Measurements from ENCODE around the gene LRRC8C. TPM values are rescaled to one million over a fixed set of nuclear protein-coding genes. Genes with fewer than 3 reads are reported as not detected.

LRRC8C gene
- total and polyA plus RNA-seq, 2 experiments from 2014 or later: 0.89 to 3.9 TPM

DNA sequence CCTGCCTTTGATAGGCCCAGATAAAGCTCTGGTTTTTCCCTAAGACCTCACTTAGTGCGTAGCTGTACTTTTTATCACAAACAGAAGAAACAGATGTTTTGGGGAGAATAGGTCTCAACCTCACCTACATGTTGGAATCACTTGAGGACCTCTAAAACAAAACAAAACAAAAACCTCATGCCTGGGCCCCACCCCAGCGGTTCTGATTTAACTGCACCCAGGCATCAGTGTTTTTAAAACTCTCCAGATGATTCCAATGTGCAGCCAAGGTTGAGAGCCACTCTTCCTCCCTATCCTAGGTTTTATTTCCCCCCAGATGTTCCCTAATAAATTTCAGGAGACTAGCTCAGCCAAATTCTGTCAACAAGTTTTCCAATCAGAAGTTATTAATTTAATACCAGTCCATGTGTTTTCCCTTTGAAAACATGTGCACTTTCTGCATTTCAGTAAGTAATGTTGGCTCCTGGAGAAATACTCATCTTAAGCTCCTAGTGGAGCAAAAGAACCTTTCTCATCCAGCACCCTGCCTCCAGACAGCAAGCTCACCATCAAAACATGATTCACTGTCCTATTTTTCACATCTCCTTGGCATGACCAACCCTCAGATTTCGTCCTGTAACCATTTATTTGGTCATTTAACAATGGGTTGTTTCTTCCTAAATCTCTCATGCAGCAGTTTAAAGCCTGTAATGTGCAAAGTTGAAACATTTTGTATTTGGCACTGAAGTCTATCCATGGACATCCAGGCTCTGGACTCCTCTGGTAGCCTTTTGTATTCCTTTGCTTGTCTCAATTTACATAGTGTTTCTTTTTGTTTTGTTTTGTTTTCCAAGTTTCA lies 27.5 kb downstream of the LRRC8C start:
- Histone ChIP-seq H3K36me3 (ENCODE audit: insufficient read depth) (no peaks in the 10 kb centered on the region), H3K9me2 (ENCODE audit: insufficient read depth) (no peaks in the 10 kb centered on the region), H4K20me1 (replicated peaks; ENCODE audit: insufficient read depth) (no peaks in the 10 kb centered on the region), H3K79me2 (replicated peaks; ENCODE audit: insufficient read depth) (no peaks in the 10 kb centered on the region), H3K27me3 (ENCODE audit: insufficient read depth) (no peaks in the 10 kb centered on the region), H3K4me1 (ENCODE audit: insufficient read depth) (no peaks in the 10 kb centered on the region), H3K4me3 (no peak overlapping the region), H3K4me2 (no peak overlapping the region), H2AFZ (no peak overlapping the region), H3F3A (replicated peaks; ENCODE audit: low read depth) (no peaks in the 10 kb centered on the region), H3K27ac (ENCODE audit: low read depth) (no peak overlapping the region)
- Mint-ChIP-seq H3K9me3 (peaks cover 14% of the 10 kb centered on the region; the same call in 2 of the 3 replicates), H3K4me3 (no peak overlapping the region), H3K4me1 (no peaks in the 10 kb centered on the region), H3K27ac (no peak overlapping the region), H3K36me3 (ENCODE audit: low read depth) (peaks cover 3% of the 10 kb centered on the region; the same call in 1 of the 3 replicates), H3K27me3 (ENCODE audit: insufficient read depth, low read depth, poor library complexity) (no peaks in the 10 kb centered on the region)
- ATAC-seq (no peak), DNase-seq (ENCODE audit: low spot score) (no peak)
- TF ChIP-seq CREB1 (CRISPR knock-in tag; IDR thresholded peaks at IDR 0.05; ENCODE audit: low read depth): no peak
- no peak for TF ChIP-seq POLR2AphosphoS5 (IDR thresholded peaks at IDR 0.05; ENCODE audit: low read depth)
- TF ChIP-seq, protein P1, sequence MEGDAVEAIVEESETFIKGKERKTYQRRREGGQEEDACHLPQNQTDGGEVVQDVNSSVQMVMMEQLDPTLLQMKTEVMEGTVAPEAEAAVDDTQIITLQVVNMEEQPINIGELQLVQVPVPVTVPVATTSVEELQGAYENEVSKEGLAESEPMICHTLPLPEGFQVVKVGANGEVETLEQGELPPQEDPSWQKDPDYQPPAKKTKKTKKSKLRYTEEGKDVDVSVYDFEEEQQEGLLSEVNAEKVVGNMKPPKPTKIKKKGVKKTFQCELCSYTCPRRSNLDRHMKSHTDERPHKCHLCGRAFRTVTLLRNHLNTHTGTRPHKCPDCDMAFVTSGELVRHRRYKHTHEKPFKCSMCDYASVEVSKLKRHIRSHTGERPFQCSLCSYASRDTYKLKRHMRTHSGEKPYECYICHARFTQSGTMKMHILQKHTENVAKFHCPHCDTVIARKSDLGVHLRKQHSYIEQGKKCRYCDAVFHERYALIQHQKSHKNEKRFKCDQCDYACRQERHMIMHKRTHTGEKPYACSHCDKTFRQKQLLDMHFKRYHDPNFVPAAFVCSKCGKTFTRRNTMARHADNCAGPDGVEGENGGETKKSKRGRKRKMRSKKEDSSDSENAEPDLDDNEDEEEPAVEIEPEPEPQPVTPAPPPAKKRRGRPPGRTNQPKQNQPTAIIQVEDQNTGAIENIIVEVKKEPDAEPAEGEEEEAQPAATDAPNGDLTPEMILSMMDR (conservative IDR thresholded peaks at IDR 0.05; ENCODE audit: low read depth in 2 of 2): no peak
- no peak for TF ChIP-seq STAT1 (IDR thresholded peaks at IDR 0.05; ENCODE audit: unreplicated experiment)
- no peak for TF ChIP-seq ZNF114 (CRISPR knock-in tag; IDR thresholded peaks at IDR 0.05)
- TF ChIP-seq, protein P2, sequence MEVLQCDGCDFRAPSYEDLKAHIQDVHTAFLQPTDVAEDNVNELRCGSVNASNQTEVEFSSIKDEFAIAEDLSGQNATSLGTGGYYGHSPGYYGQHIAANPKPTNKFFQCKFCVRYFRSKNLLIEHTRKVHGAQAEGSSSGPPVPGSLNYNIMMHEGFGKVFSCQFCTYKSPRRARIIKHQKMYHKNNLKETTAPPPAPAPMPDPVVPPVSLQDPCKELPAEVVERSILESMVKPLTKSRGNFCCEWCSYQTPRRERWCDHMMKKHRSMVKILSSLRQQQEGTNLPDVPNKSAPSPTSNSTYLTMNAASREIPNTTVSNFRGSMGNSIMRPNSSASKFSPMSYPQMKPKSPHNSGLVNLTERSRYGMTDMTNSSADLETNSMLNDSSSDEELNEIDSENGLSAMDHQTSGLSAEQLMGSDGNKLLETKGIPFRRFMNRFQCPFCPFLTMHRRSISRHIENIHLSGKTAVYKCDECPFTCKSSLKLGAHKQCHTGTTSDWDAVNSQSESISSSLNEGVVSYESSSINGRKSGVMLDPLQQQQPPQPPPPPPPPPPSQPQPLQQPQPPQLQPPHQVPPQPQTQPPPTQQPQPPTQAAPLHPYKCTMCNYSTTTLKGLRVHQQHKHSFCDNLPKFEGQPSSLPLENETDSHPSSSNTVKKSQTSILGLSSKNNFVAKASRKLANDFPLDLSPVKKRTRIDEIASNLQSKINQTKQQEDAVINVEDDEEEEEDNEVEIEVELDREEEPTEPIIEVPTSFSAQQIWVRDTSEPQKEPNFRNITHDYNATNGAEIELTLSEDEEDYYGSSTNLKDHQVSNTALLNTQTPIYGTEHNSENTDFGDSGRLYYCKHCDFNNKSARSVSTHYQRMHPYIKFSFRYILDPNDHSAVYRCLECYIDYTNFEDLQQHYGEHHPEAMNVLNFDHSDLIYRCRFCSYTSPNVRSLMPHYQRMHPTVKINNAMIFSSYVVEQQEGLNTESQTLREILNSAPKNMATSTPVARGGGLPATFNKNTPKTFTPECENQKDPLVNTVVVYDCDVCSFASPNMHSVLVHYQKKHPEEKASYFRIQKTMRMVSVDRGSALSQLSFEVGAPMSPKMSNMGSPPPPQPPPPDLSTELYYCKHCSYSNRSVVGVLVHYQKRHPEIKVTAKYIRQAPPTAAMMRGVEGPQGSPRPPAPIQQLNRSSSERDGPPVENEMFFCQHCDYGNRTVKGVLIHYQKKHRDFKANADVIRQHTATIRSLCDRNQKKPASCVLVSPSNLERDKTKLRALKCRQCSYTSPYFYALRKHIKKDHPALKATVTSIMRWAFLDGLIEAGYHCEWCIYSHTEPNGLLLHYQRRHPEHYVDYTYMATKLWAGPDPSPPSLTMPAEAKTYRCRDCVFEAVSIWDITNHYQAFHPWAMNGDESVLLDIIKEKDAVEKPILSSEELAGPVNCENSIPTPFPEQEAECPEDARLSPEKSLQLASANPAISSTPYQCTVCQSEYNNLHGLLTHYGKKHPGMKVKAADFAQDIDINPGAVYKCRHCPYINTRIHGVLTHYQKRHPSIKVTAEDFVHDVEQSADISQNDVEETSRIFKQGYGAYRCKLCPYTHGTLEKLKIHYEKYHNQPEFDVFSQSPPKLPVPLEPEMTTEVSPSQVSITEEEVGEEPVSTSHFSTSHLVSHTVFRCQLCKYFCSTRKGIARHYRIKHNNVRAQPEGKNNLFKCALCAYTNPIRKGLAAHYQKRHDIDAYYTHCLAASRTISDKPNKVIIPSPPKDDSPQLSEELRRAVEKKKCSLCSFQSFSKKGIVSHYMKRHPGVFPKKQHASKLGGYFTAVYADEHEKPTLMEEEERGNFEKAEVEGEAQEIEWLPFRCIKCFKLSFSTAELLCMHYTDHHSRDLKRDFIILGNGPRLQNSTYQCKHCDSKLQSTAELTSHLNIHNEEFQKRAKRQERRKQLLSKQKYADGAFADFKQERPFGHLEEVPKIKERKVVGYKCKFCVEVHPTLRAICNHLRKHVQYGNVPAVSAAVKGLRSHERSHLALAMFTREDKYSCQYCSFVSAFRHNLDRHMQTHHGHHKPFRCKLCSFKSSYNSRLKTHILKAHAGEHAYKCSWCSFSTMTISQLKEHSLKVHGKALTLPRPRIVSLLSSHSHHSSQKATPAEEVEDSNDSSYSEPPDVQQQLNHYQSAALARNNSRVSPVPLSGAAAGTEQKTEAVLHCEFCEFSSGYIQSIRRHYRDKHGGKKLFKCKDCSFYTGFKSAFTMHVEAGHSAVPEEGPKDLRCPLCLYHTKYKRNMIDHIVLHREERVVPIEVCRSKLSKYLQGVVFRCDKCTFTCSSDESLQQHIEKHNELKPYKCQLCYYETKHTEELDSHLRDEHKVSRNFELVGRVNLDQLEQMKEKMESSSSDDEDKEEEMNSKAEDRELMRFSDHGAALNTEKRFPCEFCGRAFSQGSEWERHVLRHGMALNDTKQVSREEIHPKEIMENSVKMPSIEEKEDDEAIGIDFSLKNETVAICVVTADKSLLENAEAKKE (CRISPR knock-in tag; IDR thresholded peaks at IDR 0.05): no peak
- TF ChIP-seq EZH2phosphoT487 (IDR thresholded peaks at IDR 0.05; ENCODE audit: unreplicated experiment): no peak
- no peak for TF ChIP-seq JUNB (IDR thresholded peaks at IDR 0.05; ENCODE audit: unreplicated experiment)
- TF ChIP-seq, protein P3, sequence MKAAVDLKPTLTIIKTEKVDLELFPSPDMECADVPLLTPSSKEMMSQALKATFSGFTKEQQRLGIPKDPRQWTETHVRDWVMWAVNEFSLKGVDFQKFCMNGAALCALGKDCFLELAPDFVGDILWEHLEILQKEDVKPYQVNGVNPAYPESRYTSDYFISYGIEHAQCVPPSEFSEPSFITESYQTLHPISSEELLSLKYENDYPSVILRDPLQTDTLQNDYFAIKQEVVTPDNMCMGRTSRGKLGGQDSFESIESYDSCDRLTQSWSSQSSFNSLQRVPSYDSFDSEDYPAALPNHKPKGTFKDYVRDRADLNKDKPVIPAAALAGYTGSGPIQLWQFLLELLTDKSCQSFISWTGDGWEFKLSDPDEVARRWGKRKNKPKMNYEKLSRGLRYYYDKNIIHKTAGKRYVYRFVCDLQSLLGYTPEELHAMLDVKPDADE (IDR thresholded peaks at IDR 0.05): no peak
- no peak for TF ChIP-seq EZH2 (IDR thresholded peaks at IDR 0.05; ENCODE audit: low read depth, unreplicated experiment)
- TF ChIP-seq REST (IDR thresholded peaks at IDR 0.05; ENCODE audit: unreplicated experiment): no peak

Data from GM23338 (cell line).